Peyer's patch (tissue), 4 donors: ENCODE results near the gene ARHGAP19.

Experiments
- CTCF ChIP-seq, 6 experiments: fragments of 450-650 bp in 4 of 6; fragments of 200-600 bp in 2 of 6; sonication (generic) in 1 of 6; IDR thresholded peaks; one replicate each; pipeline ENCODE4 v1.5.1; 2017 to 2019; ENCODE audit warnings: antibody characterized with exemption in 6 of 6, mild to moderate bottlenecking in 3 of 6, moderate library complexity in 1 of 6
- POLR2A ChIP-seq, 2 donors: fragments of 450-650 bp; IDR thresholded peaks; one replicate each; pipeline ENCODE4 v1.5.1; 2017; ENCODE audit warnings: antibody characterized with exemption in 2 of 2, mild to moderate bottlenecking in 2 of 2, moderate library complexity in 2 of 2

GRCh38 chr10:97179731-97180362 is 112.6 kb downstream of the ARHGAP19 start:
- TF ChIP-seq CTCF (IDR thresholded peaks at IDR 0.05): no peak
- TF ChIP-seq POLR2A (IDR thresholded peaks at IDR 0.05): no peak
